ENCODE data around the gene MIGA2. TPM values are rescaled to one million over a fixed set of nuclear protein-coding genes. Genes with fewer than 3 reads are reported as not detected.

MIGA2 gene
- total RNA-seq, 2 experiments from 2014 or later, result 53.2 to 56.9 TPM

DNA sequence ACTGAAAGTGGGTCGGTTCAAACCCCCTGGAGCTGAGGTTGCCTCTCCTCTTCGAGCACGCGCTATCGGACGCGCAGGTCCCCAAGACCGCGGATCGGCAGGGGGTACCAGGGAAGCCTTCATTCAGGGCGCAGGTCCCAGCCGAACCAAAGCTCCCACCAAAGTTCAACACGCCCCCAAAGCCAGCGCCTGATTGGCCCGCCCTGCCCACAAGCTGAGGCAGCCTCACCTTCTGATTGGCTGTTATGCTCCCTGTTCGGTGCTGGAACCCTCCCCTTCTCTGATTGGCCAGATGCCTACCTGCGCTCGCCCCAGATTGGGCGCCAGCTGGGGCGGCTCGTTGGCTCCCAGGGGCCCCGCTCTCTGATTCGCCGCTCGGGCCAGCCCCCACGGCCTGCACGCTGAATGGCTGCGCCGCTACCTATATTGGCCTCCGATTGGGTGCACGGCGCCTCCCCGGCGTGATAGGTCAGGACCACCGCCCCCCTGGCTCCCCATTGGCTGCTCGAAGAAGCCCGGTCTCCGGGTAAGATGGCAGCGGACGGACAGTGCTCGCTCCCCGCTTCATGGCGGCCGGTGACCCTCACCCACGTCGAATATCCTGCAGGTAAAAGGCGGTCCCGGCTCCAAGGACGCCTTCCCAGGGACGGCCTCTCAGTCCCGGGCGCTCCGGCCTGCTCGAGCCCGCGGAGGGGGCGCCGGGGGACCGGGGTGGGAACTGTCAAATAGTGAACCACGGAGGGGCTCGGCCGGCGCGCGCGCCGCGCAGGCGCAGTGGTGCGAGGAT, 44.4 kb downstream of the MIGA2 start, which contains the start of gene DOLPP1:
DOLPP1 (plus strand) TSS at position 511 of the 787 bp plus-strand sequence; CDS start at position 532, 21 bp downstream.
- POLR2A ChIA-PET, result interaction anchor here (0.8 to 2.4 kb wide), 14 partner anchors 9 to 544 kb away, joined by 3 to 25 read pairs (median 4); partner anchors contain the start of genes CRAT, ENDOG, MIGA2 and PTPA
- intact Hi-C loops (cut with DNase I, micrococcal nuclease), result loop anchor here (2.0 kb wide), 3 partner anchors 30 to 52 kb away; partner anchors contain the start of genes CRAT (in 1 of the 2), MIGA2 (in 1 of the 2), PTPA (in 1 of the 2) and SH3GLB2 (in 1 of the 2)
- H3K27me3 Mint-ChIP-seq, result no peaks in the 10 kb centered on the region

DNA sequence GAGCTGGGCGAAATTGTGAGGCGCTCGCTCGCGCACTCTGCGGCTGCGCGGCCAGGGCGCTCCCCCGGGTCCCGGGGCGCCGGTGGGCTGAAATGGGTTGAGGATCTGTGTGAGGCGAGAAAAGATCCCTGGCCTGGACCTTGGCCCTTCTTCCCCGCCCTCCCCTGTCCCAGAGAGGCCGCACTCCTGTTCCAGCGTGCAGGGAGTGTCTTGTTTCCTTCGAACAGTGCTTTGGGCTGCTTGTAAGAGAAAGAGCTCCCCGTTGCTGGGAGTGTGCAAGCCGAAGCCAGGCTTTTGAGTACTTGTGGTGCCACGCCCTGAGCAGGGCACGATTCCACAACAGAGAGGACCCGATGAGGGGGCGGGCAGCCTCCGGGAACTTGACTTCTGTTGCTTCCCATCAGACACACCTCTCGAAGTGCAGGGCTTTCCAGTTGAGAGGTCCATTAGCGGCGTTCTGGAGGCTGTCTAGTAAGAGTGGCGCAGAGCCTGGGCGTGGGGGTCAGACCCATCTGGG, 45.0 kb downstream of the MIGA2 start:
- POLR2A ChIA-PET, result interaction anchor here (0.8 to 2.4 kb wide), 9 partner anchors 9 to 543 kb away, joined by 3 to 25 read pairs (median 4); partner anchors contain the start of genes CRAT, MIGA2, PTPA and SH3GLB2
- TF ChIP-seq, protein P1, sequence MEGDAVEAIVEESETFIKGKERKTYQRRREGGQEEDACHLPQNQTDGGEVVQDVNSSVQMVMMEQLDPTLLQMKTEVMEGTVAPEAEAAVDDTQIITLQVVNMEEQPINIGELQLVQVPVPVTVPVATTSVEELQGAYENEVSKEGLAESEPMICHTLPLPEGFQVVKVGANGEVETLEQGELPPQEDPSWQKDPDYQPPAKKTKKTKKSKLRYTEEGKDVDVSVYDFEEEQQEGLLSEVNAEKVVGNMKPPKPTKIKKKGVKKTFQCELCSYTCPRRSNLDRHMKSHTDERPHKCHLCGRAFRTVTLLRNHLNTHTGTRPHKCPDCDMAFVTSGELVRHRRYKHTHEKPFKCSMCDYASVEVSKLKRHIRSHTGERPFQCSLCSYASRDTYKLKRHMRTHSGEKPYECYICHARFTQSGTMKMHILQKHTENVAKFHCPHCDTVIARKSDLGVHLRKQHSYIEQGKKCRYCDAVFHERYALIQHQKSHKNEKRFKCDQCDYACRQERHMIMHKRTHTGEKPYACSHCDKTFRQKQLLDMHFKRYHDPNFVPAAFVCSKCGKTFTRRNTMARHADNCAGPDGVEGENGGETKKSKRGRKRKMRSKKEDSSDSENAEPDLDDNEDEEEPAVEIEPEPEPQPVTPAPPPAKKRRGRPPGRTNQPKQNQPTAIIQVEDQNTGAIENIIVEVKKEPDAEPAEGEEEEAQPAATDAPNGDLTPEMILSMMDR (IDR thresholded peaks at IDR 0.05), result no peak
- Mint-ChIP-seq H3K36me3 (ENCODE audit: low read depth) (peaks cover 7% of the 10 kb centered on the region), H3K27me3 (no peaks in the 10 kb centered on the region), H3K4me1 (ENCODE audit: low read depth) (peaks cover 29% of the 10 kb centered on the region), H3K27ac (peak overlapping the region; percentile 81), H3K9me3 (no peaks in the 10 kb centered on the region), H3K4me3 (peak overlapping the region; percentile 96)
- Histone ChIP-seq H3K36me3 (ENCODE audit: insufficient read depth, low read length) (peaks cover 22% of the 10 kb centered on the region), H3K9me3 (ENCODE audit: control insufficient read depth in 1 of 2, insufficient read depth in 1 of 2, low read length in 2 of 2) (no peaks in the 10 kb centered on the region), H3K27me3 (ENCODE audit: control insufficient read depth in 1 of 2, insufficient read depth in 2 of 2, low read length in 2 of 2) (no peaks in the 10 kb centered on the region), H3K27ac (ENCODE audit: low read depth in 1 of 2, low read length in 2 of 2) (peak overlapping the region; percentile 57), H3K4me1 (ENCODE audit: insufficient read depth, low read length) (peaks cover 39% of the 10 kb centered on the region), H3K4me3 (ENCODE audit: low read length) (peak overlapping the region; percentile 91)
- DNase-seq (no peak), ATAC-seq (ENCODE audit: poor library complexity) (no peak)
- CTCF ChIA-PET, result interaction anchor here (0.6 to 1.6 kb wide), 2 partner anchors 50 to 121 kb away, joined by 3 to 4 read pairs; no protein-coding TSS in a partner anchor
- intact Hi-C loops (cut with DNase I, micrococcal nuclease), result loop anchor here (2.0 kb wide), 3 partner anchors 29 to 53 kb away; partner anchors contain the start of genes CRAT (in 1 of the 2), MIGA2 (in 1 of the 2), PTPA (in 1 of the 2) and SH3GLB2 (in 1 of the 2)

More for the DNA sequence above, 44.4 kb downstream of the MIGA2 start, which contains the start of gene DOLPP1:
- peak within 1 kb of the TSS; percentile 81 for H3K27ac Mint-ChIP-seq
- CTCF ChIA-PET, result interaction anchor here (0.6 to 1.6 kb wide), 2 partner anchors 51 to 121 kb away, joined by 3 to 4 read pairs; no protein-coding TSS in a partner anchor
- H3K27me3 ChIP-seq (ENCODE audit: control insufficient read depth in 1 of 2, insufficient read depth in 2 of 2, low read length in 2 of 2), result no peaks in the 10 kb centered on the region
- no peaks in the 10 kb centered on the region for H3K9me3 Mint-ChIP-seq
- peaks cover 29% of the 10 kb centered on the region for H3K4me1 Mint-ChIP-seq (ENCODE audit: low read depth)
- peaks cover 15% of the 10 kb centered on the region for H3K36me3 ChIP-seq (ENCODE audit: insufficient read depth, low read length)
- DNase-seq (peak; percentile 97 to 99 (median 98)), ATAC-seq (ENCODE audit: poor library complexity) (peak; percentile 95)
- peak within 1 kb of the TSS; percentile 91 for H3K4me3 ChIP-seq (ENCODE audit: low read length)
- TF ChIP-seq, protein P1 (IDR thresholded peaks at IDR 0.05), result no peak
- peaks cover 2% of the 10 kb centered on the region for H3K36me3 Mint-ChIP-seq (ENCODE audit: low read depth)
- H3K9me3 ChIP-seq (ENCODE audit: control insufficient read depth in 1 of 2, insufficient read depth in 1 of 2, low read length in 2 of 2), result no peaks in the 10 kb centered on the region
- peaks cover 39% of the 10 kb centered on the region for H3K4me1 ChIP-seq (ENCODE audit: insufficient read depth, low read length)
- peak within 1 kb of the TSS; percentile 57 for H3K27ac ChIP-seq (ENCODE audit: low read depth in 1 of 2, low read length in 2 of 2)
- peak within 1 kb of the TSS; percentile 96 for H3K4me3 Mint-ChIP-seq

DNA sequence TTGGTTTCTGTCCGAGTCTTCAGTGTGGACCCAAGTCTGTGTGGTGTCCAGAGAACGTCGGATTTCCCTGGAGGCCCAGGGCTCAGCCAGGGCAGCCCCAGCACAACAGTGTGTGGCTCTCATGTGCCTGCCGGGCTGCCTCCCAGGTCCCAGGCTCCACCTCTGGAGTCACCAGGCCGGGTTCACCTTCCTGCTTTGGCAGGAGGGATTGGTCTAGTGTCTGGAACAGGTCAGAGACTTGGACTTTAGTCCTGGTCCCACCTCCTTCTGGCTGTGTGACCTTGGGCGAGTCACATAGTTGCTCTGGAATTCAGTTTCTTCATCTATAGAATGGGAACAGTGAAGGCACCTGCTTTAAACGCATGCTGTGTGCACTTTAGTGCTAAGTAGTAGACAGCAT, 47.7 kb downstream of the MIGA2 start:
- TF ChIP-seq, protein P1 (IDR thresholded peaks at IDR 0.05), result no peak
- H3K36me3 Mint-ChIP-seq (ENCODE audit: low read depth), result peaks cover 23% of the 10 kb centered on the region
- H3K4me1 ChIP-seq (ENCODE audit: insufficient read depth, low read length), result peaks cover 39% of the 10 kb centered on the region
- DNase-seq (no peak), ATAC-seq (ENCODE audit: poor library complexity) (no peak)
- POLR2A ChIA-PET, result no interaction called here
- no peaks in the 10 kb centered on the region for H3K27me3 Mint-ChIP-seq
- no peak overlapping the region for H3K27ac ChIP-seq (ENCODE audit: low read depth in 1 of 2, low read length in 2 of 2)
- intact Hi-C loops (cut with DNase I, micrococcal nuclease), result no loop called here
- H3K27me3 ChIP-seq (ENCODE audit: control insufficient read depth in 1 of 2, insufficient read depth in 2 of 2, low read length in 2 of 2), result no peaks in the 10 kb centered on the region
- H3K4me1 Mint-ChIP-seq (ENCODE audit: low read depth), result peaks cover 29% of the 10 kb centered on the region
- no peak overlapping the region for H3K4me3 Mint-ChIP-seq
- H3K4me3 ChIP-seq (ENCODE audit: low read length), result no peak overlapping the region
- peaks cover 43% of the 10 kb centered on the region for H3K36me3 ChIP-seq (ENCODE audit: insufficient read depth, low read length)
- H3K9me3 ChIP-seq (ENCODE audit: control insufficient read depth in 1 of 2, insufficient read depth in 1 of 2, low read length in 2 of 2), result no peaks in the 10 kb centered on the region
- H3K27ac Mint-ChIP-seq, result no peak overlapping the region
- CTCF ChIA-PET, result no interaction called here
- no peaks in the 10 kb centered on the region for H3K9me3 Mint-ChIP-seq
